Activated gamma-delta T cell treated with anti-CD3 and anti-CD28 coated beads, Interleukin-2, amount 50 U/mL, for 16 hours (primary cell): ENCODE results near the gene AKT1.
A peak's percentile ranks its signal among the peaks of the same experiment; 100 is the strongest.

Experiments
- DNase-seq: peaks from one replicate; pipeline ENCODE4 v3.0.0-alpha.2; 2020; ENCODE audit warnings: low read depth

Gene AKT1

GRCh38 chr14:104772707-104773504 lies 22.6 kb downstream of the AKT1 start:
- no peak for DNase-seq

- DNase-seq: no peak
Observed at GRCh38 chr14:104771918-104772706, 23.4 kb downstream of the AKT1 start.

GRCh38 chr14:104771374-104771773 lies 24.2 kb downstream of the AKT1 start:
- no peak for DNase-seq

GRCh38 chr14:104770851-104771272 lies 24.7 kb downstream of the AKT1 start:
- DNase-seq: no peak

- DNase-seq: no peak
Observed at GRCh38 chr14:104770072-104770579, 25.4 kb downstream of the AKT1 start.

- no peak for DNase-seq
Observed at GRCh38 chr14:104769324-104770071, 26.1 kb downstream of the AKT1 start.

GRCh38 chr14:104768437-104769323 lies 26.9 kb downstream of the AKT1 start:
- DNase-seq: peak; percentile 89

GRCh38 chr14:104767634-104767918 lies 28.0 kb downstream of the AKT1 start:
- DNase-seq: no peak

- no peak for DNase-seq
Observed at GRCh38 chr14:104766863-104767633, 28.5 kb downstream of the AKT1 start.

- DNase-seq: no peak
Observed at GRCh38 chr14:104766256-104766862, 29.2 kb downstream of the AKT1 start.

GRCh38 chr14:104765517-104765916 lies 30.0 kb downstream of the AKT1 start:
- no peak for DNase-seq

- no peak for DNase-seq
Observed at GRCh38 chr14:104758981-104759969, 36.3 kb downstream of the AKT1 start.

- no peak for DNase-seq
Observed at GRCh38 chr14:104757681-104758392, 37.7 kb downstream of the AKT1 start.

GRCh38 chr14:104757238-104757585 lies 38.3 kb downstream of the AKT1 start:
- no peak for DNase-seq

- no peak for DNase-seq
Observed at GRCh38 chr14:104756477-104757237, 38.9 kb downstream of the AKT1 start.

- DNase-seq: no peak
Observed at GRCh38 chr14:104755621-104756020, 39.9 kb downstream of the AKT1 start.

GRCh38 chr14:104754213-104754851 lies 41.2 kb downstream of the AKT1 start:
- DNase-seq: no peak
